DMS114 treated with DMSO at 0.1 percent for 48 hours (cell line): ENCODE results near the gene CREB3L2.
A peak's percentile ranks its signal among the peaks of the same experiment; 100 is the strongest.
"Not testable (repeated sequence)": the region's sequence is repeated elsewhere in the genome, so short reads cannot be mapped to it uniquely, and the experiment has no call there.

Experiments used
- DNase-seq: peaks from one replicate; lab custom pipeline; 2025; ENCODE audit not compliant: unreplicated experiment; lab: John Stamatoyannopoulos, UW

Gene CREB3L2

DNA sequence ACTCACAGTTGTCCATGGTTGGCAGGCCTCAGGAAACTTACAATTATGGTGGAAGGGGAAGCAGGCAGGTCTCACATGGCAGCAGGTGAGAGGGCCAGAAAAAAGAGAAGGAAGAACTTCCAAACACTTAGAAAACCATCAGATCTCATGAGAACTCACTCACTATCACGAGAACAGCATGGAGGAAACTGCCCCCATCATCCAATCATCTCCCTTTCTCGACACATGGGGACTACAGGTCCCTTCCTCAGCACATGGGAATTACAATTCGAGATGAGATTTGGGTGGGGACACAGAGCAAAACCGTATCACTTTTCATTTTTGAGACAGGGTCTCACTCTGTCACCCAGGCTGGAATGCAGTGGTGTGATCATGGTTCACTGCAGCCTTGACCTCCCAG lies 12.3 kb upstream of the CREB3L2 start:
- DNase-seq = not testable (repeated sequence)

DNA sequence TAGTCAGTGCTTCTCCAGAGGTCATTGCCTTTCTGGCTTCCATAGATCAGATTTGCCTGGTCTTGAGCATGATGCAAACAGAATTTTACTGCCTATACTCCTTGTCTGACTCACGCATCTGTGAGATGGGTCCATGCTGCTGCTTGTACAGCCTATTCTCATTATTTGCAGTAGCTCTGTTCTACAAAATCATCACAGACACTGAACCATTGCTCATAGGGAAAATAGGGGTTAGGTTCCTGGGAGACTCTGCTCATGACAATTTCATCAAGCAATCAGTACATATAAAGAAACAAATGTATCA lies 7.4 kb upstream of the CREB3L2 start:
- no peak for DNase-seq

DNA sequence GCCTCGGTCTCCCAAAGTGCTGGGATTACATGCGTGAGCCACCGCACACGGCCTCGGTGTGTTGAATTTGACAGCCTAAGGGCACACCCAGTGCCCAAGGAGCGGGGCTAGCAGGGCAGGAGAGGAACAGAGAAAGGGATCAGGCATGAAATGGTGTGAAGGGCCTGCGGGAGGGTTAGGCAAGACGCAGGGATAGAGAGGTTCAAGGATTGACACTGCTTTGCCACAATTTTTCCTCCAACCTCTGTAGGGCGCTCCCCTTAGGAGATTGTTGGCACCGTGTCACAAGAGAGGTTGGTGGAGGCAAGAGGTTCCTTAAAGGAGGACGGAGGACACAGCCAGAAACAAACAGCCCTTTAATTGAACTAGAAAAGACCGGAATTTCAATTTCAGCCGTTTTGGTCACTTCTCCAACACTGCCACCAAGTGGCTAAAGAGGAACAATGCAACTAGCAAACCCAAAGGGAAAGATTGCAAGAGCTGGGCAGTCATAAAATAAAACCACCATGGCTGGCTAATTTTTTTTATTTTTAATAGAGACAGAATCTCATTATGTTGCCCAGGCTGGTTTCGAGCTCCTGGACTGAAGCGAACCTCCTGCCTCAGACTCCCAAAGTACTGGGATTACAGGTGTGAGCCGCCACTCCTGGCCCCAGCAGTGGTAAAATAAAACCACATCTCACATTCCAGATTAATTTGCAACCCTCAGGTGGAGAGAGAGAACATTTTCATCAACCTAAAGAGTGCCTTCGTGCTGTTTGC lies 6.9 kb upstream of the CREB3L2 start:
- peak; percentile 60 for DNase-seq

DNA sequence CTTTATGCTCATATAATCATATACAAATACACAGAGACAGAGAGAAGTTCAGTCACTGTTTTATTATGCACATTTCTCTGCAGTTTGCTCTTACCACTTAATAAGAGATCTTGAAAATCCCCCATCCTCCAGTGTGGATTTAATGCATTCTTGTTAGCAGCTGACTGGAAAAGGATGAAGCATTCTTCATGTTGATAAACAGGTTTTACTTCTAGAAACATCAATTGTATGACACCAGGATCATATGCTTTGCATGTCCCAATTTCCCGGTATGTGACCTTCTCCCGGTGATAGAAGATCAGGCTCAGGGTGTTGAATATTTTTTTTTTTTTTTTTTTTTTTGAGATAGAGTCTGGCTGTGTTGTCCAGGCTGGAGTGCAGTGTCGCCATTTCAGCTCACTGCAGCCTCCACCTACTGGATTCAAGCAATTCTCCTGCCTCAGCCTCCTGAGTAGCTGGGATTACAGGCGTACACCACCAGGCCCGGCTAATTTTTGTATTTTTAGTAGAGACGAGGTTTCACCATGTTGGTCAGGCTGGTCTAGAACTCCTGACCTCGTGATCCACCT lies 6.2 kb upstream of the CREB3L2 start:
- DNase-seq = no peak

DNA sequence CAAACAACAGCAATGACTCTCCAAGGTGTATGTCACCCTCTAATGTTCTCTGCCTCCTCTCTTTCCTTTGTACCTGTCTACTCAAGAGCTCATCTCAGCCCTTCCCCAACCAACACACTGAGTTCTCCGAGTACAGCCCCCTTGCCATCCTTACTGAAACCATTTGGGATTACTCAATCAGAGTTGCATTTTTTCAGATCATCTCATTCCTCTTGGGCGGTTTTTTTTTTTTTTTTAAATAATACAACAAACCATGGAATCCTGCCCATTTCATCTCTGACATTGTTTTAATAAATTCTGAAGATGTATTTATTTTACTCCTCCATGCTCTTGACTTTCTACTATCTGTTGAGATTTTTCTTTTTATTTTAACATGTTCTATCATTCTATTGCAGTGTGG lies 4.2 kb upstream of the CREB3L2 start:
- DNase-seq = no peak

DNA sequence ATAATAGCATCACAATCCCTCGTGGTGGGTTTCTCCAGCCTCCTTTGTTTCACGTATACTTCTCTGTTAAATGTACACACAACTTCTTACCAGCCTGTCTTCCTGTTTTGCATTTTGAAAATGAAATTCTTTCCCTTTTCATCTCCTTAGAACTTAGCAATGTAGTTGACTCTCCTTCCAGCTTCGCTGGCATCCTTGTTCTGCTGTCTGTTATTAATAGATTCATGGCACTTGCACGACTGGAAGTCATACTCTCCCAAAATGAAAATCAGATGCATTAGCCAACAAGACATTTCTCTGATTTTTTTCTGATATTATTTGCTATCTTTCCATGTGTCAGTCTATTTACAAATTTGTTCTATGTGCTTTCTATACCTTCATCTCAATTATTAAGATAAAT lies 3.0 kb upstream of the CREB3L2 start:
- no peak for DNase-seq

DNA sequence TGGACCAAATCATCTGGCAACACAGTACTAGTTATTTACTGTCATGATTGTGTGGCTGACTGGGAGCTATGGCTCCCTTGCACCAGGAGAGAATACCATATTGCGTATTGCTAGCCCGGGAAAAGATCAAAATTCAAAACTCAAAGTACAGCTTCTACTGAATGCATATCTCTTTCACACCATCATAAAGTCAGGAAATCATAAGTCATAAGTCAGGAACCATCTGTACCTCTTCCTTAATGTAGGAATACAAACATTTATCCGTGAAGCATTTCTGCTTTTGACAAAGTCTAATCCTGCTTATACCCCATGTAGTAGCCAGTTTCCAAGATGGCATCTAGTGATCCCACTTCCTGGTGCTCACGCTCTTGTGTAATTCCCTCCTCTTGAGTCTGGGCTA lies 2.2 kb upstream of the CREB3L2 start:
- no peak for DNase-seq

DNA sequence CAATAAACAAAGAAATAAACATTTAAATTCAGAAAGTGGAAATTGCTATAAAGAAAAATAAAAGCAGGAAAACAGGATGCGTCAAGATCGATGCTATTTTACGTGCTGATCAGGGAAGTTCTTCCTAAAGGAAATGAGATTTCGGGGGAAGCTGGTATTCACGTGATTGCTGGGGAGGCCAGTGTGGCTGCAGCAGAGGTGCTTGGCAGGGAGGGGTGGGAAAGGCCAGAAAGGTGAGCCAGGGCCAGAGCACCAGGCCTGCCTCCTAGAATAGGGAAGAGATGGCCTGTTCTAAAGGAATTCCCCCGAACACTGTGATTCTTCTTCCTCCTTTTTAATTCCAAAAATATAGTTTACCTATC lies 923 bp upstream of the CREB3L2 start:
- DNase-seq = no peak

DNA sequence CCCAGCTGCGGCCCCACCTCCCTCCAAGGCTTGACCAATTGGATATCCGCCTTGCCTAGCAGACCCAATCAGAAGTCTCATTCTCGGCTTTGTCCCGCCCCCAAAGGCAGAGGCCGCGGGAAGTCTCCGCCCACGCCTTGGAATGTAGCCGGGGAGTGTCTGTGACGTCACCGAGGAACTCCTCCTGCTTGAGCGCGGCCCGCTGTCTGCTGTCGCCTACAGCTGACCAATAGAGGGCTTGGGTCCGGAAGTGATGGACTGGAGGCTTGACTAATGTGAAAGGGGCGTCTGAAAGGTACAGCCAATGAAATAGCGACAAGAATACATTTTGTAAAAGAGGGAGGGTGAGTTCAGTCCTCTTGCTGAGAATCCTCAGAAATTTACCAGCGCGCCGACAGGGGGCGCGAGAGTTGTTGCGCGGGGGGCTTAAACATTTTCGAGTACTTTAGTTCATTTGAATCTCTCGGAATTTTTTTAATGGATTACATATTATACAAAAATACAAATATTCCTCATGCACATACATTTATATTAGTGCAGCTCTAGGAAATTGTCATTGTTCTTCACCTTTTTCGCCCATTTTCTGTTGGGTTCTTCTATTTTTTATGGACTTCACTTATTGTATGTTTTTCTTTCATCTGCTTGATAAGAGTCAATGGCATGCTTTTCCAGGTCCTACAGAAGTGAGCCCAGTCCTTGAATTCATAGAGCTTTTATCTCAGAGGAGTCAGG lies 376 bp upstream of the CREB3L2 start:
- DNase-seq = peak; percentile 98

DNA sequence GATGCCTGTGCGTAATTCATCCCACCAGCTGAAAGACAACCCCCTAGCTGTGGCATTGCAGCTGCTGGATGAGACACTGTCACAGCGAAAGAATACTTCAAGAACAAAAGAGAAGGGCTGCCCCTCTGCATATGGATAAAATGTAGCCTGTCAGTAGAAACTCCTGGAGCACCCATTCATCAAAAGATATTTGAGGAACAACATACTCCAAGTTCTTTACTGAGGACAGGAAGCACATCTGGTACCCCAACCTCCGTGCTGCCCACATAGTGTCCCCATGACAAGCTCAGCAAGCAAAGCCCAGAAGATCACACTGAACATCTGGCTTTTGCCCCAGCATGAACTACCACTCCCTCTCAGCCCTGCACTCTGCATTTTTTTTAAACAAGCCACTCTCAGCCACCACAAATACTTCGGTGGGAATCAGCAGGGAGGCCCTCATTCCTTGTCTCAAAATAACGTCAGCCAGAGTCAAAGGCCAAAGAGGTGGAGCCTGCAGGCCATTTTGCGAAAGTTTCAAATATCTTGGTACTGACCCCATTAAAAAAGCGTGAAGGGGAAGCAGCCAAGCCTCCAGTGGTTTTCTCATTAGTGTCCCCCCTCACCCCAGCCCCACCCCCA lies 1.7 kb downstream of the CREB3L2 start:
- DNase-seq = no peak

DNA sequence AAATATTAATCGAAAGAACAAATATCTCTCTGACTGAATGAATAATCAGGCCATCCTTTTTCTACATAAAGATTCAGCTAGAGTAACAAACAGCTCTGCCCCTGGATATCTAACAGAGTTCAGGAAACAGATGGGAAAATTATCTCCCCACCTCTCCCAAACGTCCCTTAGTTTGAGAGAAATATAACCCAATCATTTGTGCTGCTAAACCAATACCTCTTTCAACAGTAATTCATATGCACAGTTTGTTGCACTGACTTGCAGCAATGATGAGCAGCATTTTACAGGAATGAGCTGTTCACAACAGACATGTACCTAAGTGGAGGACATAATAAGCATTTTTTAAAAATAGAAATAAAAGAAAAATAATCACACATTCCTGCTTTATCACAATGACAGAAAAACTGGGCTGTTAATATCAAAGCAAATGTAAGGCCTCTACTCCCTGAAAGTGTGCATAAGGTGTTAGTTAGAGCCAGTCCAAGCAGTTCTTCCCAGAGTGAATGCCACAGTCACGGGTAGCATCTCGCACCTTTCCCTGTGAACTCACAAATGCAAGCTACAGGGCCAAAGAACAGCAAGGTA lies 2.3 kb downstream of the CREB3L2 start:
- DNase-seq = no peak

DNA sequence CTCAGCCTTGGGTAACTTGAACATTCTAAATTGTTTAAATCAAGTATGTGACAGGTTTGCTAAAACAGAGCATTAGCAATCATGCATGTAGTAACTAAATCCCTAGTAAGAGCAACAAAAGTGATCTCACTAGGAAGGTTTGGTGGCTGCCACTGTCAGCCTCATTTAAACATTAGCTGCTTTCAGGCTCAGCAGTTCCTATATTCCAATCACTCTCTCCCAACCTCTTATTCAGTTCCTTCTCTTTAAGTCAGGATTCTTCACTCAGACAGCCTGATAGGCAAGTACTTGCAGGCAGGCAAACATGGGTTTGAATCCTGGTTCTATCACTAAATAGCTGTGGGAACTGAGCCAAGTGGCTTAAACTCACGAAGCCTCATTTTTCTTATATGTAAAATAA lies 3.6 kb downstream of the CREB3L2 start:
- DNase-seq = no peak

DNA sequence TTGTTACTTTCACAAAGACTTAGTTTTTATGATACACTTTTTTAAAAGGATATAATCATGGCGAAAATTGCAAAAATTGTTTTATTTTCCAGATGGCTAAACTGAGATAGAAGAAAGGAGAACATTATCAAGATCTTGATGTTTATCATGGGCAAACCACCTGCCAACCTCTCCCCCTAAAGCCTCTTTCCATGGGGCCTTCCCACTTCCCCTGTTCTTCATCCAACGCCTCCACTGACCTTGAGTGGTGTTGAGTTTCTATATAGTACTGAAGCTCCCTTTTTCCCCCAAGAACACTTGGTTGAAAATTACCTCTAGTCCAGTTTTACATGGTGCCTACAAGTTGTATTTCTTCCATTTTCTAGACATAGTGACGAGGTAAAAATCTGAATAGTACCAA lies 5.0 kb downstream of the CREB3L2 start:
- no peak for DNase-seq

DNA sequence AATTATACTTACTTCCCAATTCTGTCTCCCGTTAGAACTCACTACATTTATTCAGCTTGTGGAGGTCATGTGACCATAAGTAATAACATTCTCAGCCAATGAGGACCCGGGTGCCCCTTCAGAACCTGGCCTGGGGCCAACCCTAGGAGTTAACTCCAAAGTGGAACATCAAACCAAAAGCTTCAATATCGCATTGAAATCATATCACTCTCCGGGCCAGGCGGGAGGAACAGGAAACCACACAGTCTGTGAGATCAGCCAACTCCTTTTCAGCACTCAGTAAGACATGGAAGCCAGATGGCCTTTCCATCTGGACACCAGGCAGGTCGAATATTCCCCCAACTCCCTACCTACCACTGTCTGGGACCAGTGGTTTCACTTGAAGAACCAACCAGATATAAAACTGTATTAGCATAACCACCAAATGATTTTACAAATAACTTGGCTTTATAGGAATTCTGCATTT lies 5.5 kb downstream of the CREB3L2 start:
- no peak for DNase-seq

DNA sequence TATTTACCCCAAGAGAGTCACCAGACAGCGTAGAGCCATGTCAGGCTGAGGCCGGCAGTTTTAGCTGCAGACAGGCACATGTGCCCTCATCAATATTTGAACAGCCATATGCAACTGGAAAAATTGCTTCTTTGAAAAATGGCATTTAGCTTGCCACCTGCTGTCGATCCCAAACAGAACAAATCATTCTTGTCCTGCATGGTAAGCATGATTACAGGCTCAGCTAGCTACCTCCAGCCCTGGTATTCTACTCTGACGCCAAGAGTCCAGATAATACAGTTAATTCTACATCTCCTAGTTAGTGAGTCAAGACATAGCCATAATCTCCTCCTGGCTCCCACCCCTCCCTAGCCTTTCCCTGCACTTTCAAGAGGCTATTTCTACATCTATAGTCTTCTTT lies 7.7 kb downstream of the CREB3L2 start:
- DNase-seq = no peak

DNA sequence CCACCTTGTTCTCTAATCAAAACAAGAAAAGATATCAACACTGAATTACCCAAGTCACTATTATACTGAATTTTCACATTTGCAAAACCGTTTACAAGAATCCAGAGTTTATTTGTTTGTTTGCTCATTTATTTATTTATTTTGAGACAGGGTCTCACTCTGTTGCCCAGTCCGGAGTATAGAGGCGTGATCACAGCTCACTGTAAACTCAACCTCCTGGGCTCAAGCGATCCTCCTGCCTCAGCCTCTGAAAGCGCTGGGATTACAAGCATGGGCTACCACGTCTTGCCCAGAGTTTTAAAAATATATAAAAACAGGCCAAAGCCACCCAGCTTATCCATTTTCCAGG lies 8.5 kb downstream of the CREB3L2 start:
- no peak for DNase-seq

DNA sequence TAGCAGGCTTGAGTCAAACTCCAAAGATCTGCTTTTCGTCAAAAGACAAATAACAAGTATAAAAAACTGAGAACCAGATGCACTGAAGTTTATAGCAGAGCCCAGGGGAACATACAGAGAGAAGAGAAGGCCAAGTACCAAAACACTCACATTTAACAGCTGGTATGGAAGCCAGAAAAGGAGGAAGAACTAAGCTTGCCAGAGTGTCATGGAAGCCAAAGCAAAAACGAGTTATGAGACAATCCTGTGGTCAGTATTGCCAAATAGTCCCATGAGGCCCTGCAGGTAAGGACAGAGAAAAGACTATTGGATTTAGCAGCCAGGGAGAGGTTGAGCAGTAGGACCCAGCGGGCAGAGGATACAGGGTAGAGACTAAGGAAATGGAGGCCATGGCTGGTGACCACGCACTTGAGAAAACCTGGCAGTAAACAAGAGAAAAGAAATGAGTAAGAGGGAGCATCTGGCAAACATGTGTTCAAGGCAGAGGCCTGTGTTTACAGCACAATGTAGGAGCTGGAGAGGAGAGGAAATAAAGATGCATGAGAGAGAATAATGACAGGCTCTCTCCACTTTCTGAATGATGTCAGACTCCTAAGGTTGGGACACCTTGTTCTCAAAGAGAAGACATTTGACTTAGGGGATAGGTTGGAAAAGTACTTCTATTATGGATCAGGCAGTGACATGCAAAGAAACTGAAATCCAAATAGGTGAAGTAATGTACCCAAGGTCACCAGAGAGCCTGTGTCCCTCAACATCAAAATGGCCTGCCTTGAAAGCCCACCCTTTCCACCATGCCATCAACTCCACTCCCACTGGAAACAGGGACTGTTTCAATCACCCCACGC lies 9.1 kb downstream of the CREB3L2 start:
- no peak for DNase-seq

DNA sequence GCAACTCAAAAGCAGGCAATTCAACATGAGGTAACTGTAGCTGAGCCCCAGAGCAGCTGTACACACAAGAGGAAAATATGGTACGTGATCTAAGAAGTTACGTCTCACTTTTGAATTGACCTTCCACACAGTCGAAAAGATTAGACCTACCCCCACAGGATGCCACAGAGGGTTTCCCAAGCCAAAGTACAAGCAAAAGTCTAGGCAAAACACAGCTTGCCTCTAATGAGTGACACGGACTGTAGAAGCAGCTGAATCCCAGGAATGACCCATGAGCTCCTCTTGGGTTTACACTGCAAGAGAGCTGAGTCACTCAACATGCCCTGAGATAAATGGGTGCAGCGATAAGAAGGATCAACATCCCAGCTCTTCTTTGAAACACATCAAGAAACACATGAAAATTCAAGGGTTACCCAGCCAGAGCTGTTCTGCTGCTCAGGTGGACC lies 9.8 kb downstream of the CREB3L2 start:
- DNase-seq = no peak

DNA sequence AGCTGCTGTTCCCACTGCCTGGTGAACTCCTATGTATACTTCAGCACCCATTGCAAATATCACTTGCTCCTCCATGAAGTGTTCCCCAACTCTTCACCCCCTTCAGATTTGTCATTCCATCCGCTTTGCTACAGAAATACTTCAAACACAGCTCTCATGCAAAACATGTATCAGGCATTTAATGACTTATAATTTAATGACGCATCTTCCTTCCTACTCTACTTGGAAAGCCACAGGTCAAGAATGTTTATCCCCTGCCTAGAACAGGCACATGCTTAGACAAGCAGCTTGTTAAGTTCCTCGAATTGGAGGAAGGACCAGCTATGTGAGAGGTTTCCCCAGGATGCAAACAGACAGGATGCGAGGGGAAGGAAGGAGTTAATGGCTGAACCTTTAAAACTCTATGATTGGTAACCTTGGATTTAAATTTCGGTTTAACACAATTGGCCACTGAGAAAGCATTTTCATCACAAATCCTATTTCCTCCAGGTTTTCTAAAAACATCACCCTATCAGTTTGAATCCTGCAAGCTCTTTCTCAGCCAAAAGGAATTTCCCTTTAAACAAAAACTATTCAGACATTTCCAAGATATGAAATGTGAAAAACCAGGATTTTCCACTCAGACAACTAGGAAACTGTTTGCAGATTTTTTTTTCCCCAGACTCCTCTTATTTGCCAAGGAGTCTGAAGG lies 11.5 kb downstream of the CREB3L2 start:
- DNase-seq = no peak

DNA sequence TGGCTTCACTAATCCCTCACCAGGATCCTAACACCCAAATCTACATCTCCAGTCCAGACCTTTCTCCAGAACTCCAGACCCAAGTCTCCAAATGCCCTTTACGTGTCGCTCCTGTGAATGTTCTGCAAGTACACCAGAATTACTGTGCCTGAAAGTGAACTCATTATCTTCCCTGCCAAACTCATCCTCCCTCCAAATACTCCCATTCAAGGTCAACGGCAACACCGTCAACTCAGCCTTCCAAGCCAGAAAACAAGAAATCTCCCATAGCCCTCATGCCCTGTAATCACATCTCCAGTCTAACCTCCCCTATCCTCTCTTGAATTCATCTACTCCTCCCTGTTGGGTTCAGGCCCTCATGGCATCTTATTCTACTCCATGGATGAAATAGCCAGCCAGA lies 12.3 kb downstream of the CREB3L2 start:
- no peak for DNase-seq
